GM19397 (cell line): ENCODE measurements around the gene RNF144A.

Experiments
- ATAC-seq: cut with Tn5 transposase; IDR thresholded peaks from one replicate; pipeline ENCODE4 v1.9.1; 2021; ENCODE audit warnings: mild to moderate bottlenecking, moderate library complexity; ENCODE audit not compliant: unreplicated experiment

RNF144A gene

DNA sequence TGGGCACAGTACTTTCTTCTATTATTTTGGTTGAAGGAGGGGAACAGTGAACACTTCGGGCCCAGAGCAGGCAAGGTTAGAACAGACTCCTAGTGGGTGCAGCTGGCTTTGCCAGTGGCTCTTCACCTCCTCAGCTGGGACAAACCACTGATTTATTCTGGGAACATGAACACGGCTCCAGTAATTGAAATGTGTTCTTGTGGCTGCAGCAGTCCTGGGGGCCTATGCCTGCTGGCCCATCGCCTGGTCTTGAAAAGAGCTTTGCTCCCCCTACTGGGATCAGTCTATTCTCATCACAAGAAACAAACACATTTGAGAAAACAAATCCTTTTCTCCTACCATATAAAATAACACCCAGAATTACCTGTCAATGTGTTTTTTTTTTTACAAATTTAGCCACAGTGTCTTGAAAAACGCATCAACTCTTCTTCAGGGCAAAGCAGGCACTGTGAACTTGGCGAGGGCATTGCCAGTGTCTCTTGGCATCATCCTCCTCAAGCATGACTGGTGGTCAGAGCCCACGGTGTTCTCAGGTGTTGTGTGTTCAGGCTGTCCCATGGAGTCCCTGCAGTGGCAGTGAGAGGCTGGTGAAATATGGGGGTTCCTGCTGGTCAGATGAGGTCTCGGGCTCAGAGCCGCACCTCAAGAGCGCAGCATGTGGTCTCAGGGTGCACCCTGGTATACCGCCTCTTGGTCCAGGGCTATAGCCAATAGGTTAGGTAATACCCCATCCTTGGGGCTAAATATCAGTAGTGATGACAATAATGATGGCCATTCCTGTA, 51.3 kb downstream of the RNF144A start:
- ATAC-seq = no peak

DNA sequence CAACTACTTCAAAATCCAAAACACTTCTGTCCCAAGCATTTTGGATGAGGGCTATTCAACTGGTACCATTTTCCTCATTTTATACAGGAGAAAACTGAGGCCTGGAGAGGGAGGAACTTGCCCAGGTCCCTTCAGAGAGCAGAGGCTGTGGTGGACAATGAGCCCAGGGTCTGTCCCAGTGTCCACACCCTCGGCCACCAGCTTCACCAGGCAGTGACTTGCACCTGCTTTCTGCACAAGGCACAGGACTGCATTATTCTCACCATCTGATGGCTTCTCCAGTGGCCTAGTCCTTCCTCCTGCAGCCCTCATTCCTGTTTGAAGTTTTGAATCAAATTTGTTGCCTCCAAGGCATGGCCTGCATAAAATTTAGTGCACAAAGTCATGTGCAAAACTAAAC, 53.3 kb downstream of the RNF144A start:
- ATAC-seq = no peak

DNA sequence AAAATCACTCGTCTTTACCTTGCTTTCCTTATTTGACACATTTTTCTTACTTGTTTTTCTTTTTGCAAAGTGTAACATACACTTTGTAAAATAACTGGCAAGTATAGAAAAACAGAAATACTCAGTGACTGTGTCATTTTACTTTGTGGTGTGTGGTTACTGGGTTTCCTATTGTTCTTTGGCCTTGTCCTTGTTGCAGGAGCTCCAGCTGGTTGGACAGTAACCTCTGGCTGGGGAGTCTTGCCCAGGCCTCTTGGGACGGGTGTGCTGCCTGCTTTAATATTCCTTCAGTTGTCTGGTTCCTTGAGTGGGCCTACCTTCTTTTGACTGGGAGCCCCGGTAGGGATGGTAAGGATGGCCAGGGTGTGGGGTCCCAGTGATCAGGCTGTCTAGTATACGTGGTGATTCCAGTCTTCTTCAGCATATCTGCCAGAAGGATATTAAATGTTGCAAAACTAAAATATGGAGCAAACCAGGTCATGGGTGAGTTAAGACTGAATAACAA, 53.8 kb downstream of the RNF144A start:
- ATAC-seq = no peak

DNA sequence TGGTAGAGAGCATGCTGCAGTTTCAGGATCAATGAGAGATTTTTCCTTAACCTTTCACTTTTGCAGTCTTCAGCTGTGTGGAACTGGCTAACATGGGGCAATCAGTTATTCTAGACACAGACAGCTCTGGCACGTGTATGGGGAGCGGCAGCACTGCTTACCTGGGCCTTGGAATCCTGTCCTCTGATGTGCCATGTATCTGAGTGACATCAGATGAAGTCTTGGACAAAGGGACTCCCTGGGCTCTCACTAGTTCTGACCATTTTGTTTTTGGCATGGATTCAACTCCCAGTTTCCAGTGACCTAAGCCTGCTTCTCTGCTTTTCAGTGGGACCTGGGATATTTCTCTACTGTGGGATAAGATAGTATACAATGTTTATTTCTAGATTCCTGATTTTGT, 54.3 kb downstream of the RNF144A start:
- no peak for ATAC-seq

DNA sequence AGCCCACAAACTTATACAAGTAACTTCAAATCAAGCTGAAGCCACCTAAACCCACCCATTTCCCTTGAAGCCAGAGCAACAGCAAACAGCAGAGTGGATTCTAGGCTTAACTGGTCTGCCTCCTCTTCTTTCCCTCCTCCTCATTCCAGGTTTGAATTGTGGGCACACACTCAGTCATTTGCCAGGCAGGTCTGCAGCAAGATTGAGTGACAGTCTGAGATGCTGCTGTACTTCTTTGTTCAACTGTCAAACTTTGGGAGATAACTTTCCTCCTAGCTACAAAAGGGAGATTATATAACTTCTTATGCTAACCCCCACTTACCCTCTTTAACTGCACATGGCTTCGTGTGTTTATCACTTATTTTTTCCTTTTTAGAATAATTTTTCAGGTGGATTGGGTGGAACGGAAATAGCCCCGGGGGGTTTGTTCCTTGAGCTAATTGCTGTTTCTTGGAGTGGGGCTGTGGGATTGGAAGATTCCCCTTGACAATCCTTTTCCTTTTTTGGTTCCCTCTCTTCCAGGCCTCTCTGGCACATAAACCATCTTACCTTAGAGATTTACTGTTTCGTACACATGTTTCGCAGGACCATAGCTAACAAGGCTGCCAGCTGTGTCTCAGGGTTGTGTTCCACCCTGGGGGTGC, 55.0 kb downstream of the RNF144A start:
- no peak for ATAC-seq

DNA sequence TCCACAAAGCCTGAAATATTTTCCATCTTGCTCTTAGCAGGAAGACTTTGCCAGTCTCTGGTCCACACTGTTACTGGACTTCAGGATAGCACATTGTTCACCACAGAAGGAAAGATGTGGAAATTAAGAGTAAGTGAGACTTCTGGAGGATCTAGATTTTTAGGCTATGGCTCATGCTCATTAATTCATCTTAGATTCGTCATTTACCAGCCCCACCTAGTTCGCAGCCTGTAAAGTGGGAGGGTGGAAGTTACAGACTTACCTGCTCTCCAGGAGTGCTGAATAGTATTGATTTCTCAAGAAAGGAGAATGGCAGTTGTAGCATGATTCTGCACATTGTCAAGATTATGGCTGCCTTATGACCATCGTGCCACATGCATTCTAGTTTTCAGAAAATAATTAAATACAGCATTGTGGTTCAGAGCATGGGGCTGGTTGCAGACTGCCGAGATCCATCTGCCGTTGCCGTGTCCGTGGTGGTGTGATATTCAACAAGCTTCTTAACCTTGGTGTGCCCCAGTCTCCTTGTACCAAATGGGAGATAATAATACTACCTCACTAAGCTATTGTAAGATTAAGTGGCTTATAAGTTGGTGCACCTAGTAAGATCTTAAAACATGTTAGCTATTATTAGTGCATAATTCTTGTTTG, 56.8 kb downstream of the RNF144A start:
- no peak for ATAC-seq

DNA sequence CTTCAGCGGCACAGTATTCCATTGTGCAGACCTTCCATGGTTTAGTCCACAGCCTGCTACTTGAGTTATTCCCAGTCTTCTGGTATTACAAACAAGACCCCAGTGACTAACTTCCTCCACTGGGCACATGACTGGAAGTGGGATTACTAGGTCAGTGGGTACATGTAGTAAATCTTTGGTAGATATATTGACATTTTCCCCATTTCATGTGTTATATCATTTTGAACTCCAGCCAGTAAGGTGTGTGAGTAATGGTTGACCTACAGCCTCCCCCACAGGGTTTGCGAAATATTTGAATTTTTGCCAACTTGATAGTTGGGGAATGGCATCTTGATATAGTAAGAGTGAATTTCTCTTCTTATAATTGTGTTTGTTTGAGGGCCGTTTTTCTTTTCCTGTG, 58.8 kb downstream of the RNF144A start:
- ATAC-seq = no peak

DNA sequence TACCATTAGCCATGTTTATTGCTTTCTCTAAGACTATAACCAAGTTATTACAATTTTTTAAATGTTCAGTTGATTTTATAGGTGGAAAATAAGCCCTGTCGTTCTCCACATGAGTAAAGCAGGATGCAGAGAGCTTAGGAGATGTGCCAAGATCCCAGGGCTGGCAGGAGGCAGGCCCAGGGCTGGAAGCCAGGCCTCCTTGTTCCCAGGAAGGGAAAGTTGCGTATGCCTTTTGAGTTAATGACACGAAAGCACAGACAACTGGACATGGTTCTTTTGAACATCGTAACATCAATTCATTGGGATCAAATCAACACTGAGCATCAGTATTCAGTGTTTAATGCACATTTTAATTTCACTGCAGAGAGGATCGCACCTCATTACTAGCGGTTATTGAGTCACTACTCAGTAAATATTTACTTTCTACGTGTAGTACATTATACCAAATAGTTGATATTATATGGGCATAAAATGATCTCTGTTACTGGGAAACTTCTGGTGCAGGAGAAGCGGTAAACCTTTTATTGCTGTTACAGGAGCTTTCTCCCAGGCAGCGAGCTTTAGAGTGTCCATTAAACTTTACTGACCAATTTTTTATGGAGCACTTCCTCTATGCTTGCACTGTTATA, 60.0 kb downstream of the RNF144A start:
- ATAC-seq = no peak

DNA sequence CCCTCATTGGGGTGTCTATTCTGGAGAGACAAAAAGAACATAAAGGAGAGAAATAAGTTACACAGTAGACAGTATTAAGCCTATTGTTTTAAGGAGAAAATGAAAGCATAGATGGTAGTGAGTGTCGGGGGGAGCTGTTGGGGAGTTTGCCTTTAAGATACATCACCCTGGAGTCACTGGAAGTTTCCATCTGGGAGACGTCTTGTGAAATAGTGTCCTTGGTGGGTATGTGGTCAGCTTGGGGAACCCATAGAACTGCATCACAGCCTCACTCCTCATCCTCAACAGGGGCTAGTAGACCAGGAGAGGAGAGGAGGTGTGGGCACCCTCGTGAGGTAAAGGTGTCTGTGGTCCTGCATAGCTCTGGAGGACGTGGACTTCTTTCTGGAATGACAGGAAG, 60.6 kb downstream of the RNF144A start:
- ATAC-seq = no peak

DNA sequence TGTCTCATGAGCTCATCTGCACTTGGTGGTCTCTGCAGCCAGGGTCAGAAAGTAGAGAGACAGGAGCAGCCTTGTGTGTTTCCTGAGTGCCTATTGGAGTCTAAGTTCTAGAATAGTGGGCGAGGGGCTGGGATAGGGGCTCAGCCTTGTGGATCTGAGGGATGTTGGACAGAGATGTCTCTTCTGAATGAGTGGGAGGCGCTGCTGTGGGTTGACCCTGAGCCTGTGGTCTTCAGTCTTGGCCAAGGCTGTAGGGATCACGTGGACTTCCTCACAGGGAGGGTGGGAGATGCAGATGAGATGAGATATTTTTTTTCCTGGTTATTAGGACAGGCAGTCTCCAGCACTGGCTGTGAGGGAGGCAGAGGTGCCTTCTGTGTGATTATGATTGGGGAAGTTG, 61.8 kb downstream of the RNF144A start:
- ATAC-seq = no peak

DNA sequence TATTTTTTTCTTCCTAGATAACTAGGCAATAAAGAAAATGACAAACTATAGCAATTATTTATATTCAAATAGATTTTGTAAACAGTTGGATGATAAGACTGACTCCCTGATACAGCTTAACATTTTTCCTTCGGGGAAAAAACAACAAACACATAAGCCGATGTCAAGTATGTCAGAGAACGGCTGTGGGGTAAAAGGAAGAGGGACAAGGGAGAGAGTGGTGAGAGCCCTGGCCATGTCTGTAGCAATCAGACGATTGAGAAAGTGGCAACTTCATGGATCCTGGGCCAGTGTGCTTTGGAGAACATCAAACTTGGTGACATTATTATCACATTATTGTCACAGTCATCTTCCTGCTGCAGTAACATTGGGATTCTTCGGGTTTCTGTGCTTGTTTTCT, 65.2 kb downstream of the RNF144A start:
- no peak for ATAC-seq

DNA sequence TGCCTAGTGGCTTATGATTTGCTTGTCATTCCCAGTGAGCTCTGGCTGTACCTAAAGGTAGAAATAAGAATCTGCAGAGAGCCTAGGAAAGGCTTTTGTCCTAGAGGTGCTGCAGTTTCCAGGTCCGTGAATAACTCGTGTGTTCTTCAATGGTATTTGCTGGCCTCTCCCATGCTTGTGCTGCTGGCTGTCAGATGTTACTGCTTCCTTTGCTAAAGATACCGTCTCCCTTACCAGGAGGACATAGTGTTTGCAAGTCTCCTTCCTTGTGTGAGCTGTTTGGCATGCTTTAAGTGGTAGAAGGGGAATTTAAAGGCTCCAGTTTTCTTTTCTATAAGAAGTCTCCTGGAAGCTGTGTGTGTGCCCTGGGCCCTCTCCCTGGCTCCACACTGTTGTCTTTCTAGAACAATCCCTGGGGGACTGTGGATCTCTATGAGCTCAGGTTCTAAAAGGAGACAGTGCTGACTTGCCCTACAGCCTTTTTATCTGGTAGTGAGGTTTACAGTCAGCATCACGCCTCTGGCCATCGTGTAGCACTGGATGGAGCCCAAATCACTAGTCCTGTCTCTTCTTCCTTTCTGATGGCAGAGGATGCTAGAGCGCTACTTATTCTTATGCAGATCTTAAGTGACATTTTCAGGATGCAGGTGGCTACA, 65.8 kb downstream of the RNF144A start:
- no peak for ATAC-seq

DNA sequence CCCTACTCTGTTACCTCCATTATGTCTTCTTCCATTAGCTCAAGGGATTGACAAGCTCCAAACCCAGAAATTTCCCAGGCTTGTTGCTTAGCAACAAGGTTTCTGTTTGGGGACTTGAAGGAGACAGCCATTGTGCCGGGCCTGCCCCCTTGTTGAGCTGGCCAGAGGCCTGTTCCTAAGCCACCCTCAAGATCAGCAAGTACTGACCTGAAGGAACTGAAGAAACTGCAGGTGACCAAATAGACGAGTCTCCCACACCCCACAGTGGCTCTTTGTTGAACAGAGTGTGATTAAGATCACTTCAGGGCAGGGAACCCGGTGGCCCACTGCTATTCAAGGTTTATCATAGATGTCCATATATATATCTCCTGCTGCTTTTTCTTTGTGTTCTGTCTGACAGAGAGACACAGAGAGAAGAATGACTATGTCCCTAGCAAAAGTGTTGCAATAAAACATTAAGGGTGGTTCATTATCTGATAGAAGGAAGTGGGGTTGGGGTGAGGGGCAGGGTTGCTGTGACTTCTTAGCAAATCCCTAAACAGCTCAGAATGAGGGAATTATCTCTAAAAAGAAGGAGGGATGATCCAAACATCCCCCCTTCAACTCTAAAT, 69.2 kb downstream of the RNF144A start:
- ATAC-seq = no peak

DNA sequence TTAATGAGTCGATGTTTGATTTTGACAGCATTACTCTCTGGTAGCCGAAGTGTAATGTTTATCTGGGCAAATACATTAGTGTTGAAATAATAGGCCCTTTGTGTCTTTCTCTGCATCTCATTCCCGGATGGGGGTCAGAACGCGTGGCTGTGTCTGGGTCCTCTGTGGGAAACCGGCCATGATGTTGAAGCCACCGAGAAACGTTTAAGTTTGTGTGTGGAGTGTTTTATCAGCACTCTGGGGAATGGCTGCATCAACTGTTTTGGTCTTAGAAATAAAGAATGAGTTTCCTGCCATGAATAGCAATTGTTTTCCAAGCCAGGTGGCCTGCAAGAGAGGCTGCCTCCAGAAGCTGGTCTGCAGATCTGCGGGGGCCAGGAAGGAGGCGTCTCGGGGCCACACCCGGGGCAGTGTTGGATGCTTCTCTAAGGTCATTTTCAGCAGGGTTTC, 69.7 kb downstream of the RNF144A start:
- ATAC-seq = no peak

DNA sequence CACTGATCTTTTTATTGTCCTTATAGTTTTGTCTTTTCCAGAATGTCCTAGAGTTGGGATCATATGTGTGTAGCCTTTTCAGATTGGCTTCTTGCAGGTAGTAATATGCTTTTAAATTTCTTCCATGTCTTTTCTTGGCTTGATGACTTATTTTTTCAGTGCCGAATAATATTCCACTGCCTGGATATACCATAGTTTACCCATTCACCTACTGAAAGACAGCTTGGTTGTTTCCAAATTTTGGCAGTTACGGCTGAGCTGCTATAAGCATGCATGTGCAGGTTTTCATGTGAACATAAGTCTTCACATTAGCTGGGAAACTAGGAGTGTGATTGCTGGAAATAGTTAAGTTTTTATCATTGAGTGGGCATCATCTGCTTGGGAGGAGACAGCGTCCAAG, 73.7 kb downstream of the RNF144A start:
- no peak for ATAC-seq

DNA sequence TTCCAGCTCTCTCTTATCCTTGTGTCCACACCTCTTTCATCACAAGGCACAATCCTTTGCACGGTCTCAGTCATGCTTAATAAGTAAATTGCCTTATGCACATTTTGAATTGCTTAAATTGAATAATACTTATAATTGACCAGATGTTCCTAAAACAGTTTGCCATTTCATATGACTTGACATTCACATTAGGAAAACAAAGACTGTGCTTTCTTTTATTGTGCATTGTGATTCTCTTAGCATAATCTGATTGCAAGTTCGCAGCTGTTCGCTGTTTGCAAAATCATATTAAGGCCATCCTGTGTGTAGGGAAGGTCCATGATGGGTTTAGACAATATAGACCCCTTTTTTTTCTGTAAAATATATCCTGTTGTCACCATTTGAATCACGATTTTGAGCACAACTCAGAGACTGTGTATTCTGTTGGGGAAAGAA, 75.6 kb downstream of the RNF144A start:
- no peak for ATAC-seq

DNA sequence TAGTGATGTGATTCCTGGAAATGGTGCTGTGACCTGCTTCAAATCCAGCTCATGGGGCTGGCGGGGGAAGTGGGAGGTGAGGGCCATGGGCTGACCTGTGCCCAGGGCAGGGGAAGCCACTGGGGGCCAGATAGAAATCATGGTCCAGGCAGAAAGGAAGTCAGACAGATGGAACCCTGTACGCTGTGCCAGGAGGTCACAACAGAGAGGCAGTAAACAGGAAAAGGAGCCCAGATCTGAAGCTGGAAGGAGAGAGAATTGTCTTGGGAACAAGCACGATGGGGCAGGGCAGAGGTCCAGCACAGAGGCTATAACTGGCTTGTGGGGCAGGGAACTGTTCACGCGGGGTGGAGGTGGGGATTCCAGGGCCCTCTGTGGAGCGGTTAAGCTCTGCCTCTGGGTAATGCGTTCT, 76.0 kb downstream of the RNF144A start:
- ATAC-seq = no peak

DNA sequence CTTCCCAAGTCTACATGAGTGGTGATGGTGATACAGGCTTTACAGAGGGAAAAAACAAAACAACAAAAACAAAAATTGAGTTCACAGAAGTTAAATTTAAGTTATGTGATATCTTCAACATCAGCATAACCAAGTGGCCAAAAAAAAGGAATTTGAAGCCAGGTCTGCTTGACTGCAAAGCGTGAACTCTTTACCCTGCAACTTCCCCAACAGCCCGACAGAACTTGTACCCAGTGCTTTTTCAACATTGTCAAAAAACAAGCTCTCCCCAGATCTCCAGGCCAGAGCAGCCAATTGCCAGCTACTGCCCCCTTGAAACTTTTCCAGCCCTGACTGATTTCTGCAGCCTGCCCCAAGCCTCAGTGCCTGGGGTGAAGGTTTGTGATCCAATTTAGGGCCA, 76.7 kb downstream of the RNF144A start:
- no peak for ATAC-seq

DNA sequence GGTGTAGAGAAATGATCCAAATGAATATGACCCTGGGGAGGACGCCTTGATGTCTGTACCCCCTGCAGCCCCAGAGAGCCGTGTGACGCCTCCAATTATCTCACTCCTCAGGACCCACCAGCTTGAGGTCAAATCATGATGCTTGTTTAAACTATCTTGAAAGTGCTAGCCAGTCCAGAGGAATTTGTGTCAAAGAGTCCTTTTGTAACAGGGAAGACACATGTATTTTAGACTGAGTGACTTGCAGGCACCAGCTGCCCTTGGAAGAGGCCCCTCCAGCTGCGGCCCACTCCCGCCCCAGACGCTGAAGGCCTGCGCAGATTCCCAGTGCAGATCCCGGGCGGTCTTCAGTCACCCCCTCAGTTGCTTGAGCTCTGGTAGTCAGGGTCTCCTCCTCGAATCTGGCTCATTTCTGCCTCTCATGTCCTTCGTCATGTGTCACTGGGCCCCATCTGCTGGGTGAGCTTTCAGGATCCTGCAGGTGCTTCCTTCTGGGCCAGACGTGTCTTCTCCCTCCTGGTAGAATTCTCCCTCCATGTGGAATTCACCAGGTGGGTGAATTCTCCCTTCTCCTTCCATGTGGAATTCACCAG, 77.4 kb downstream of the RNF144A start:
- ATAC-seq = no peak
